Trophoblast cell (in vitro differentiated cells and primary cell): ENCODE measurements around the gene EGFL8.
"Not testable (repeated sequence)": the region's sequence is repeated elsewhere in the genome, so short reads cannot be mapped to it uniquely, and the experiment has no call there.

Source experiments
- DNase-seq, 2 donors: peaks; one replicate each; pipeline ENCODE4 v3.0.0-alpha.2; 2016
- H2AFZ ChIP-seq: 2 replicates; pipeline ENCODE4 v1.6.1; 2013; ENCODE audit warnings: low read length, moderate library complexity, mild to moderate bottlenecking; ENCODE audit not compliant: insufficient read depth, poor library complexity
- H2AK5ac ChIP-seq: 2 replicates; pipeline ENCODE4 v1.6.1; 2013; ENCODE audit warnings: mild to moderate bottlenecking, low read length
- H2BK120ac ChIP-seq: 2 replicates; pipeline ENCODE4 v1.6.1; 2013; ENCODE audit warnings: low read length, mild to moderate bottlenecking, moderate library complexity; ENCODE audit not compliant: insufficient read depth, poor library complexity
- H2BK12ac ChIP-seq: 2 replicates; pipeline ENCODE4 v1.6.1; 2013; ENCODE audit warnings: mild to moderate bottlenecking, low read length, moderate library complexity
- H2BK5ac ChIP-seq: 2 replicates; pipeline ENCODE4 v1.6.1; 2013; ENCODE audit warnings: low read length, low read depth, moderate library complexity, mild to moderate bottlenecking; ENCODE audit not compliant: poor library complexity
- H3K14ac ChIP-seq: 2 replicates; pipeline ENCODE4 v1.6.1; 2013; ENCODE audit warnings: mild to moderate bottlenecking, low read length
- H3K18ac ChIP-seq: 2 replicates; pipeline ENCODE4 v1.6.1; 2013; ENCODE audit warnings: mild to moderate bottlenecking, low read length
- H3K23ac ChIP-seq: 2 replicates; pipeline ENCODE4 v1.6.1; 2013; ENCODE audit warnings: low read length
- H3K27ac ChIP-seq: 2 replicates; pipeline ENCODE4 v1.5.1; 2013; ENCODE audit warnings: low read depth, mild to moderate bottlenecking, inconsistent platforms, low read length, moderate library complexity
- H3K27me3 ChIP-seq: 2 replicates; pipeline ENCODE4 v1.6.1; 2013; ENCODE audit warnings: inconsistent platforms, mild to moderate bottlenecking, low read length, moderate library complexity; ENCODE audit not compliant: insufficient read depth
- H3K36me3 ChIP-seq, 2 experiments: 1 replicate in 1 of 2; 2 replicates in 1 of 2; pipeline ENCODE4 v1.6.1; 2013; ENCODE audit warnings: low read length in 2 of 2, mild to moderate bottlenecking in 2 of 2, moderate library complexity in 1 of 2; ENCODE audit not compliant: insufficient read depth in 2 of 2, control insufficient read depth in 1 of 2
- H3K4ac ChIP-seq: 2 replicates; pipeline ENCODE4 v1.6.1; 2013; ENCODE audit warnings: low read depth, mild to moderate bottlenecking, low read length, moderate library complexity
- H3K4me1 ChIP-seq, 2 experiments: 1 replicate in 1 of 2; 2 replicates in 1 of 2; pipeline ENCODE4 v1.6.1; 2013; ENCODE audit warnings: low read length in 2 of 2, mild to moderate bottlenecking in 2 of 2, moderate library complexity in 1 of 2; ENCODE audit not compliant: insufficient read depth in 2 of 2, control insufficient read depth in 1 of 2
- H3K4me2 ChIP-seq: 2 replicates; pipeline ENCODE4 v1.6.1; 2013; ENCODE audit warnings: inconsistent platforms, mild to moderate bottlenecking, low read length, moderate library complexity
- H3K4me3 ChIP-seq: 2 replicates; pipeline ENCODE4 v1.5.1; 2013; ENCODE audit warnings: mild to moderate bottlenecking, low read depth, low read length, inconsistent platforms
- H3K79me1 ChIP-seq: one replicate; pipeline ENCODE4 v1.6.1; 2013; ENCODE audit warnings: low read length
- H3K79me2 ChIP-seq: 2 replicates; pipeline ENCODE4 v1.6.1; 2013; ENCODE audit warnings: low read length, mild to moderate bottlenecking; ENCODE audit not compliant: control insufficient read depth, insufficient read depth, poor library complexity
- H3K9ac ChIP-seq: 2 replicates; pipeline ENCODE4 v1.6.1; 2013; ENCODE audit warnings: mild to moderate bottlenecking, low read length
- H3K9me3 ChIP-seq: 2 replicates; pipeline ENCODE4 v1.6.1; 2013; ENCODE audit warnings: low read depth, mild to moderate bottlenecking, control low read depth, inconsistent platforms, low read length; ENCODE audit not compliant: insufficient read depth
- H4K12ac ChIP-seq: 2 replicates; pipeline ENCODE4 v1.6.1; 2013; ENCODE audit warnings: low read depth, mild to moderate bottlenecking, low read length, moderate library complexity
- H4K8ac ChIP-seq: 2 replicates; pipeline ENCODE4 v1.6.1; 2013; ENCODE audit warnings: low read depth, mild to moderate bottlenecking, low read length, moderate library complexity
- H4K91ac ChIP-seq: one replicate; pipeline ENCODE4 v1.6.1; 2013; ENCODE audit warnings: low read depth, mild to moderate bottlenecking, low read length, moderate library complexity
- WGBS: extraction: QIAGEN DNeasy Blood & Tissue Kit; methylation state at CpG from one replicate; pipeline ENCODE4 v1.1.7; 2013; ENCODE audit warnings: missing lambda C conversion rate; ENCODE audit not compliant: insufficient read length, insufficient coverage; ENCODE audit errors: extremely low coverage; 5-methylcytosine and 5-hydroxymethylcytosine counted together

EGFL8 gene

DNA sequence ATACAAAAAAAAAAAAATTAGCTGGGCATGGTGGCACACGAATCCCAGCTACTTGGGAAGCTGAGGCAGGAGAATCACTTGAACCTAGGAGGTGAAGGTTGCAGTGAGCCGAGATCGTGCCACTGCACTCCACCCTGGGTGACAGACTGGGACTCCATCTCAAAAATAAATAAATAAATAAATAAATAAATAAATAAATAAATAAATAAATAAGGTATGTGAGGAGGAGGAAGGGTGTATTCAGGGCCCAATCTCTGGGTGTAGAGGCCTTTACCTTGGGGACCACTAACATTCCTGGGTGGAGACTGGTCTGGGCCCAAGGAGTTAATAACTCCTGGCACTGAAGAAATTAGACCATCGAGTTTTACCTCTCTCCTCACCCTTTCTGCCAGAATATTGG, 47.0 kb downstream of the EGFL8 start:
- H3K27me3 ChIP-seq, H3K4me2 ChIP-seq, H3K4ac ChIP-seq, H2AFZ ChIP-seq, H4K91ac ChIP-seq, H3K14ac ChIP-seq, H3K79me2 ChIP-seq, H4K12ac ChIP-seq, H3K23ac ChIP-seq, H3K18ac ChIP-seq, H3K27ac ChIP-seq, H2BK12ac ChIP-seq, H3K79me1 ChIP-seq, H2BK5ac ChIP-seq, H2BK120ac ChIP-seq, H3K9me3 ChIP-seq, H3K4me1 ChIP-seq, H2AK5ac ChIP-seq, DNase-seq, H3K9ac ChIP-seq, H4K8ac ChIP-seq, H3K4me3 ChIP-seq, H3K36me3 ChIP-seq: not testable (repeated sequence)
- no CpG with 5 or more reads among the region's 4 CpGs for WGBS

DNA sequence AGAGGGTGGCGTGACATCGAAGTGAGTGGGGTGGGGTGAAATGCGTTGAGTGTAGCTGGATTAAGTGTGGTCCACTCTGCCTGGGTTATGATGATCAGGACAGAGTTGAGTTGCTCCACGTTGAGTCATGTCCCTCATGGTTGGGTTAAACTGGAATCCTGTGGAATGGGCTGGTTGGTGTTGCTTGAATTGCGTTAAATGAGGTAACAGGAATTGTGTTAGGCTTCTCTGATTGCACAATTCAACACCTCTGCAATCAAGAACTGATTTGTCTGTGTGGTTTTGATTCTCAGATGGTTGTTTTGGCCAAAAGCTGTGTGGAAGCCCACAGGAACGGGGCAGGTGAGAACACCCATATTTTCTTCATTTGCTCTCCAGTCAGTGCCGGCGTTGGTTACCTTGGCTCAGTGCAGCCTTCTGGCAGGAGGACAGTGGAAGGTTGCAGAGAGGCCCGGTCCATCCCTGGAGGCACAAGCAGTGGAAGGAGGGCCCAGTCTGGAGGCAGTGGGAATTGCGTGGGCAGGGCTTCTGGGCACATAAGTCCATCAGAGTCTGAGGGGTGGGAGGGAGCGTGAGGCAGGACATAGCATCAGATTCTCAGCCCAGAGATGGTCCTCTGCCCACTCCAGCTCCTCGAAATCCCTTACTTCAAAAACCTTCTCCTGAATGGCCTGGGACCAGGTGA, 47.8 kb downstream of the EGFL8 start:
- no peak overlapping the region for H2BK12ac ChIP-seq
- H3K4me3 ChIP-seq: no peak overlapping the region
- no peak overlapping the region for H4K91ac ChIP-seq
- no peak overlapping the region for H2AK5ac ChIP-seq
- H3K14ac ChIP-seq: no peak overlapping the region
- no peak overlapping the region for H3K9ac ChIP-seq
- H3K27me3 ChIP-seq: no peaks in the 10 kb centered on the region
- H3K9me3 ChIP-seq: no peaks in the 10 kb centered on the region
- no peaks in the 10 kb centered on the region for H3K79me1 ChIP-seq
- H3K18ac ChIP-seq: no peak overlapping the region
- no peak overlapping the region for H4K12ac ChIP-seq
- no peak overlapping the region for H3K4ac ChIP-seq
- H2BK120ac ChIP-seq: no peak overlapping the region
- no peak overlapping the region for H3K4me2 ChIP-seq
- no peaks in the 10 kb centered on the region for H3K36me3 ChIP-seq
- peak; percentile 80 to 92 for DNase-seq
- H4K8ac ChIP-seq: no peak overlapping the region
- no peaks in the 10 kb centered on the region for H3K79me2 ChIP-seq
- no peak overlapping the region for H2AFZ ChIP-seq
- H2BK5ac ChIP-seq: no peak overlapping the region
- H3K27ac ChIP-seq: no peak overlapping the region
- H3K4me1 ChIP-seq: no peaks in the 10 kb centered on the region
- no peak overlapping the region for H3K23ac ChIP-seq
- 100% methylated on average over 3 of the region's 12 CpGs for WGBS

DNA sequence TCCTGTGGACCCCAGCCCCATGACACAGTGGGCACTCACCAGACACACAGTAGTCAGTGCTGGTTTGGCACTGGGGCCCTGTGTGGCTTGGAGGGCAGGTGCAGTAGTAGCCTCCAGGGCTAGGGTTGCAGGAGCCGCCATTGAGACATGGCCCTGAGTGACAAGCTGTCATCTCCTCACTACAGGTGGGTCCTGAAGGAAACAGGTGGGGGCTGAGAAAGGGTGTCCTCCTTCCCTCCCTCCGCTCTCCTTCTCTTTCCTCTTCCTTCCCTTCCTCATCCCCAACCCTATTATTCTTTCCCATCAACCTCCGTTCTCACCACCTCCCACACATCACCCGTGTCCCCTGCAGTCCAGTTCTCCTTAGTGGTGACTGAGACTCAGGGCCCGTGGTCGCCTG, 49.3 kb downstream of the EGFL8 start:
- H2BK5ac ChIP-seq: no peak overlapping the region
- H3K18ac ChIP-seq: no peak overlapping the region
- no peaks in the 10 kb centered on the region for H3K27me3 ChIP-seq
- H2AFZ ChIP-seq: no peak overlapping the region
- no peaks in the 10 kb centered on the region for H3K36me3 ChIP-seq
- DNase-seq: no peak
- no peak overlapping the region for H2BK12ac ChIP-seq
- no peak overlapping the region for H3K4ac ChIP-seq
- peaks cover 2% of the 10 kb centered on the region for H3K9me3 ChIP-seq
- no peaks in the 10 kb centered on the region for H3K79me2 ChIP-seq
- H4K8ac ChIP-seq: no peak overlapping the region
- WGBS: 100% methylated on average over 2 of the region's 6 CpGs
- no peak overlapping the region for H3K9ac ChIP-seq
- no peak overlapping the region for H2BK120ac ChIP-seq
- no peak overlapping the region for H4K12ac ChIP-seq
- H3K79me1 ChIP-seq: no peaks in the 10 kb centered on the region
- no peak overlapping the region for H4K91ac ChIP-seq
- H3K4me2 ChIP-seq: no peak overlapping the region
- no peaks in the 10 kb centered on the region for H3K4me1 ChIP-seq
- no peak overlapping the region for H3K23ac ChIP-seq
- H2AK5ac ChIP-seq: no peak overlapping the region
- H3K14ac ChIP-seq: no peak overlapping the region
- no peak overlapping the region for H3K27ac ChIP-seq
- peak overlapping the region; percentile 23 for H3K4me3 ChIP-seq

DNA sequence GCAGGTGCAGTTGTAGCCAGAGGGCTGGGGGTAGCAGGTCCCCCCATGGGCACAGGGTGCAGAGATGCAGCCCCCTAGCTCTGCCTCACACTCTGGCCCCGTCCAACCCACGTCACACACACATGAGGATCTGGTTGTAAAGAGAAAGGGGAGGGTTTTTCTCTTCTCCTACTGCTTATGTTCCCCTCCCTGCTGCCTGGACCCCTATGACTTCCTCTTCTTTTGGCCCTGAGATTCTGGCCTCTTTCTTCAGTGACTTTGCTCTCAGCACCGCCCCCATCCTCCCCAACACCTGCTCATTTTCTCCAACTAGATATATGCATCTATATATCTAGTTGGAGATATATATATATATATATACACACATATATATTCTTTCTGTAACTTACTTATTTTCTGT, 49.7 kb downstream of the EGFL8 start:
- no peak overlapping the region for H2BK12ac ChIP-seq
- H3K18ac ChIP-seq: no peak overlapping the region
- no peaks in the 10 kb centered on the region for H3K79me1 ChIP-seq
- no peak overlapping the region for H4K8ac ChIP-seq
- no peak overlapping the region for H3K23ac ChIP-seq
- no peak overlapping the region for H2BK5ac ChIP-seq
- no peak overlapping the region for H3K4ac ChIP-seq
- no peak overlapping the region for H3K9ac ChIP-seq
- WGBS: no CpG with 5 or more reads among the region's 3 CpGs
- H3K14ac ChIP-seq: no peak overlapping the region
- no peak overlapping the region for H3K27ac ChIP-seq
- DNase-seq: no peak
- H4K91ac ChIP-seq: no peak overlapping the region
- no peak overlapping the region for H2AFZ ChIP-seq
- no peaks in the 10 kb centered on the region for H3K4me1 ChIP-seq
- H2AK5ac ChIP-seq: no peak overlapping the region
- H3K36me3 ChIP-seq: no peaks in the 10 kb centered on the region
- no peak overlapping the region for H4K12ac ChIP-seq
- H3K4me3 ChIP-seq: no peak overlapping the region
- no peak overlapping the region for H3K4me2 ChIP-seq
- peaks cover 2% of the 10 kb centered on the region for H3K9me3 ChIP-seq
- no peaks in the 10 kb centered on the region for H3K27me3 ChIP-seq
- no peak overlapping the region for H2BK120ac ChIP-seq
- H3K79me2 ChIP-seq: no peaks in the 10 kb centered on the region
